Posterior vena cava (tissue), 2 donors: ENCODE results near the gene HES1. TPM values are rescaled to one million over a fixed set of nuclear protein-coding genes. Genes with fewer than 3 reads are reported as not detected.
"Not testable (repeated sequence)": the region's sequence is repeated elsewhere in the genome, so short reads cannot be mapped to it uniquely, and the experiment has no call there.

Source experiments
- DNase-seq: peaks from one replicate; pipeline ENCODE4 v3.0.0-alpha.2; 2020; ENCODE audit warnings: low spot score
- intact Hi-C, 2 donors: fragments of 100-400 bp; cut with DNase I; formaldehyde crosslinking; loops; one replicate each; pipeline versions ENCODE4 v1.14.1 to v1.14.2; 2022 to 2023
- total RNA-seq, 2 donors: library from RNA; stranded (reverse); fragmentation: NEBNext Ultra II Directional; extraction: Animal tissue kit (Norgen Biotek cat#: 25700); gene quantifications; one replicate each; pipeline ENCODE4 v1.2.1, GENCODE V29; 2021
- donor health status: DM: yes; HTN: yes; CAD: no.
- donor health status: DM: yes; HTN: yes; CAD: no.

HES1 gene
- total RNA-seq, 2 donors from 2014 or later = 19.5 to 29.2 TPM

- DNase-seq = peak; percentile 22
- intact Hi-C loops = no loop called here
Observed at GRCh38 chr3:194121891-194122631, 13.9 kb upstream of the HES1 start.

- DNase-seq = no peak
- intact Hi-C loops = no loop called here
Observed at GRCh38 chr3:194123726-194124125, 12.2 kb upstream of the HES1 start.

DNA sequence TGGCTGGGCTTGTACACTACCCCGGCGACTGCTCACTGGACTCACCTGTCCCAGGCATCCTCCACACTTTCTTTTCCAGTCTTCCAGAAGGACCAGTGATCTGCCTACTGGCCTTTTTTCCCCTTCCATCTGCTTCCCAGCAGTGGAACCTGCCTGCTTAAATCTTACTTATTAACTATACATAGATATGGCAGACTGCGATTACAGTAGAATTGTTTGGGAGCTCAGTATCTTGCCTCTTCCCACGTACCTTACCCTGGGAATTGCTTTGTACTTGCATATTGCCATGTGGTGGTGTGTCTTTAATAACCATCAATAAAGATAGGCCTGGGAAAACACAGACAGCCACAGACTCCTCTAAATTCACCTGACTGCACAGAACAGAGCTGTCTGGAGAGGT is 11.8 kb upstream of the HES1 start:
- intact Hi-C loops = no loop called here
- DNase-seq = peak; percentile 6

DNA sequence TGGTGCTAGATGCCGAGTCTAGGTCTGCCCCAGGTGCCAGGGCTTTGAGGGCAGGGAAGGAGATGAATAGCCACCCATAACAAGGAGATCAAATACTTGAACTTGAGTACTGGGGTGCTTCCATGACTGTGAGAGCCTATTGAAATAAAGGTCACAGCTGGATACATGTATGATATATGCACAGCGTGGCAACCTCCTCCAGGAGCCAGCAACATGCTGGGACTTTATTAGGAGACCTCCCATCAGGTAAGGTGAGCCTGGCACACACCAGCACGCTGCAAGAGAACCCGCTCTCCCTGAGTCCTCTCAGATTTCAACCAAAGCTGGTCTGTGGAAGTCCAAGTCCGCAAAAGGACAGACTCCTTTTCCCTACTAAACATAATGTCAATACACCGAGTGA is 10.5 kb upstream of the HES1 start:
- no peak for DNase-seq
- intact Hi-C loops = no loop called here

DNA sequence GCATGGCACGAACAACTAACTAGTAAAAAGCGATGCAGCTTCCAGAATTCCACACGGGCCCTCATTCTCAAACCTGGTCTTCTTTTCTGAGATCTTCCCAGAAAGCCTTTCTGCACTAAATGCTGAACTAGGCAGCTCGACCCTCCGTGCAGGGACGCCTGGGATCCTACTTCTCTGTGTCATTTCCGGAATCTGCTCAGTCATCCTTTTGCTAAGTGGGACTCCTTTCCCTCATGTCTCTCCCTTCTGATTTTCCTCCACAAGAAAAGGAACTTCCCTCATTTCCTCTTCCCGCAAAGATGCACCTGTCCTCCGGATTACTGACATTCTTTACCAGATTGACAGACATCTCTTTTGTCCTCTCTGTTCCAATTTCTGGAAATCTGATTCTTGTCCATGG is 9.2 kb upstream of the HES1 start:
- DNase-seq = peak; percentile 6
- intact Hi-C loops = no loop called here

DNA sequence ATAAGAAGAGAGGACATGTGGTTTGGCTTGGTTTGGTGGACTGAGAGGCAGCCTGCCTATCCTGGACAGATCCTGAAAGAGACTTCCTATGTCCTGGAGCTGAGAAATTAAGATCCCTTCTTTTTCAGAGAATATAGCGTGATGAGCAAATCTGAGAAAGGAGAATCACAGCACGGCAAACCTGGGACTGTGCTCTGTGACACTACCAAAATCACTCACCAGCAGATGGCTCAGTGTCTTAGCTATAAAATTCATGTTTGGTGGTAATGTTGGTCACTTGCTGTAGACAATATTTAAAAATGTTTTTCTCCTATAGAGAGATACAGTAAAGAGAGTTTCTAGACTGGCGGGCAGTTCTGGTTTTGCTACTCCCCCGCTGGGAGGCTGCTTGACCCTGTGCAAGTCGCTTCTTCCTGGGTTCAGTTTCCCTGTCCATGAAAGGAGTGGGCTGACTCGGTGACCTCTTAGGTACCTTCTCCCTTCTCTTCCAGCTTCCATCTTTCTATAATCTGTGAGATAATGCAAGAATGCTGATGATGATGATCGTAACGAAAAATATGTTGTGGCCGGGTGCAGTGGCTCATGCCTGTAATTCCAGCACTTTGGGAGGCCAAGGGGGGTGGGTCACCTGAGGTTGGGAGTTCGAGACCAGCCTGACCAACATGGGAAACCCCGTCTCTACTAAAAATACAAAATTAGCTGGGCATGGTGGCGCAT is 7.6 kb upstream of the HES1 start:
- intact Hi-C loops = no loop called here
- DNase-seq = peak; percentile 30

- peak; percentile 65 for DNase-seq
- intact Hi-C loops = not testable (repeated sequence)
Observed at GRCh38 chr3:194128919-194129295, 7.0 kb upstream of the HES1 start.

DNA sequence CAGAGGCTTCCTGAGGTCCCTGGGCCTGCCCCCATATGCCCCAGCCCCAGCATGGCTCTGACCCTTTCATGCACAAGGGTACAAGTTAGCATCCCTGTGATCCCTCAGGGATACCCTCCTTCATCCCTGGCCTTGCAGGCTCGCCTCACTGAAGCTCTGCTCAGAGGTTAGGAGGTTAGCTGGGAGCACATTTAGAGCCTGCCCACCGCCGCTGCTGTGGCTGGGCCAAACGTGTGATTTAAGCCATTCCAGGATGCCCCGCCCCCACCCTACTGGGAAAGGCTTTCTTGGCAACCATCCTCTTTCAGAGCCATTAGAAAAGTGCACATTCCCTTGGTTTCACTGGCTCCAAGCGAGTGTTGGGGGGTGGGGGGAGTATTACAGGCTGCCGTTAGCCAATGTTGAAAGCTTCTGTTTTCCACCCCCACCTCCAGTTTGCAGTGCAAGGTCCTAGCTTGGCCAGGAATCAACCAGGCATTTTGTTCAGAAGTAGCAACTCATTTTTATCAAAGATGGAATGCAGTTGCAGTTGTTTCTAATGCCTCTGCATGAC is 6.3 kb upstream of the HES1 start:
- intact Hi-C loops = loop anchor here in 1 of 2 donors (5.0 kb wide), 1 partner anchor 52 kb away; no protein-coding TSS in a partner anchor
- DNase-seq = peak; percentile 82

GRCh38 chr3:194130188-194130587 is 5.8 kb upstream of the HES1 start:
- no peak for DNase-seq
- intact Hi-C loops = loop anchor here in 1 of 2 donors (5.0 kb wide), 1 partner anchor 53 kb away; no protein-coding TSS in a partner anchor

GRCh38 chr3:194130807-194131589 is 5.0 kb upstream of the HES1 start:
- intact Hi-C loops = loop anchor here in 1 of 2 donors (5.0 kb wide), 1 partner anchor 54 kb away; no protein-coding TSS in a partner anchor
- peak; percentile 59 for DNase-seq

DNA sequence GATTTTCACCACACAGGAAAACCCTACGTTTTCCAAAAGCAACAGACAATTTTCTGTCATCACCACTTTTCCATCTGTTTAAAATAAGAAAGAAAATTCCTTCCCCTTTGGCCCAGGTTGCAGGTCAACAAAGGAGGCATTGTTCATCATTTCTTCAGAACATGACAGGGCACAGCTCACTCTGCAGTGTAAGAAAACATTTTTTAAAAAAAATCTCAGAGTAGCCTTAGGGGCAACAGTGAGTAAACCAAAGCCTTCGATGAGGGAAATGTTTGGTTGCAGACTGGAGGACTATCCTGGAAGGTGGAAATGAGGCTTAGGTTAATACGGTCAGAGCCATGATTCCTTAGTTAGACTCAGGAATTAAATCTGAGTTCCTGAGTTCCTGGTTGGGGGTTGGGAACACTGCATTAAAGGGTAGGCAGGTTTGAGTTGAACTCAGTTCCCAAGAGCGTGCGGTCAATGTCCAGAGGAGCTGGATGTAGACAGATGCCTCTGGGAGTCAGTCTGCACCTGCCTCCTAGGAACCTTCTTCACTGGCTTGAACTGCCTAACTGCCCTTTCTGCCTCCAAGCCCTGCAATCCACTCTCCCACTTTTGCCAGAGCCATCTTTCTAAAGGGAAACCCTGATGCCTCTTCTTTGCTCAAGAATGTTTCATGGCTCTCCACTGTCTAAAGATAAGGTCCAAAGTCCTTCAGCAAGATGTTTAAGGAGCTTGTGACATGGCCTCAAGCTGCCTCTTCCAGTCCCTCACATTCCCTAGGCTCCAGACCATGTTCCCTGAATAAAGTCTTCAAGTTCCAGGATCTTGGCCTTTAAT is 3.3 kb upstream of the HES1 start:
- DNase-seq = no peak
- intact Hi-C loops = loop anchor here in 1 of 2 donors (5.0 kb wide), 1 partner anchor 55 kb away; no protein-coding TSS in a partner anchor

DNA sequence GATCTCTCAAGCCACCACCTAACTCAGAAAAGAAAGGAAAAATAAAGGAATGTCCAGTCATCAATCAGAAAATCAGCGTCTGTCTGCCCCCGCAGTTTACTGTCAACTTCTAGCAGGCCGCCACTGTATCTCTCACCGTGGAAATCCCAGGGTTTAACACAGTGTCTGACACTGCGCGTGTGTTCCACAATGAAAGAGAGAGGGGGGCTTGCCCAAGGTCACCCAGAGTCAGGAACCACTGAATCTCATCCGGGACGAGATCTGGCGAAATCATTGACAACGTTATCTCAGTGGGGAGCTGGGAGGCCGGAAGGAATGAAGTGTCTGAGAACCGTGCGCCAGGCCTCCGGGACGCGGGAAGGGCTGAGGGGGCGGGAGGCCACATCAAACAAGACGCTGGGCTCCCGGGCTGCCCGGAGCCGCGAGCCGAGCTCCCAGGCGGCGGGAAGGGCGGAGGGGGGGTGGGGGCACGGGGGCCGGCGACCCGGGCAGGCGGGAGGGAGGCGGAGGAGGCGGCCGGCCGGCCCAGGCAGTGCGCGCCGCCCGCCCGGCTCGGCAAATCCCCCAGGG is 2.2 kb upstream of the HES1 start:
- DNase-seq = peak; percentile 88
- intact Hi-C loops = loop anchor here in 1 of 2 donors (5.0 kb wide), 1 partner anchor 56 kb away; no protein-coding TSS in a partner anchor

DNA sequence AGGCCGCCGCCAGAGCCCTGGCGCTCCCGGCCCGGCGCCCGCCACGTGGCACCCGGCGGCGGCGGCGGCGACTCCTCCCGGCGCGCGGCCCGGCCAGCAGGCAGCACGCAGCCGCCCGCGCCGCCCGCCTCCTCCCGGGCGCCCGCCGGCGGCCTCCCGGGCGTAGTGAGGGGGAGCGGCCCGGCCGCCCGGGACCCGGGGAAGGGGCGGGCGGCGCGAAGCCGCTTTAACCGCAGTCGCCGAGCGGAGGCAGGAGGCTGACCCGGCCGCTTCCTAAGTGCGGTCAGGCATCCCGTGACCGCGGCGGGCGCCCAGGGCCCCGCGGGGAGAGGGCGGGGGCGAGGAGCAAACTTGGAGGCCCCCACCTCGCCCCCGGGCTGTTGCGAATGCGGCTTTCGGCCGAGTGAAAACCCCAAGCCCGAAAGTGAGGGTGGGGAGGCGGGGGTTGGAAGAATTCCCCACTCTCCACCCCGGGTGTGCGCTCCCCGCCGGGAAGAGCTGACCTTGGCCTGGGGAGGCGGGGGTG is 1.7 kb upstream of the HES1 start:
- intact Hi-C loops = loop anchor here in 1 of 2 donors (5.0 kb wide), 1 partner anchor 57 kb away; no protein-coding TSS in a partner anchor
- peak; percentile 93 for DNase-seq

- intact Hi-C loops = loop anchor here in 1 of 2 donors (5.0 kb wide), 5 partner anchors 58 to 348 kb away; no protein-coding TSS in a partner anchor
- DNase-seq = peak; percentile 97
Observed at GRCh38 chr3:194134757-194135515, 1.0 kb upstream of the HES1 start.

- DNase-seq = no peak
- intact Hi-C loops = loop anchor here in 1 of 2 donors (5.0 kb wide), 4 partner anchors 132 to 348 kb away; no protein-coding TSS in a partner anchor
Observed at GRCh38 chr3:194135516-194135805, 487 bp upstream of the HES1 start.

DNA sequence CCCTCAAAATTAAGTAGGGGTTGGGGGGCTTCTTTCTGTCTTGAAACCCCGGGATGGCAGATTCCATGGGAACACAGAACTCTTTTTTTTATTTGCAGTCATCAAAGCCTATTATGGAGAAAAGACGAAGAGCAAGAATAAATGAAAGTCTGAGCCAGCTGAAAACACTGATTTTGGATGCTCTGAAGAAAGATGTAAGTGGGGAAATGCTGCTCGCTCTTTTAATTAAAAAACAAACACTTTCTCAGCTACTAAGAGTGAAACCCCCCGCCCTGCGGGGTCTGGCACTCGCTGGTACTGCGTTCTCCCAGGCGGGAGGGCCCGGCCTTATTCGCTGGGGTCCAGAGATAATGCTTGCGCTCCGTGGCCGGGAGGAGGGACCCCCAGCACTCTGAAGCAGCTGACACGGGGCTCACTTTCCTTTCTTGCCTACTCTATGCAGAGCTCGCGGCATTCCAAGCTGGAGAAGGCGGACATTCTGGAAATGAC is 615 bp downstream of the HES1 start:
- intact Hi-C loops = loop anchor here in 1 of 2 donors (5.0 kb wide), 4 partner anchors 131 to 349 kb away; no protein-coding TSS in a partner anchor
- DNase-seq = no peak

GRCh38 chr3:194137008-194137505 is 1.1 kb downstream of the HES1 start:
- intact Hi-C loops = loop anchor here in 1 of 2 donors (5.0 kb wide), 4 partner anchors 130 to 350 kb away; no protein-coding TSS in a partner anchor
- peak; percentile 91 for DNase-seq
